HG02885 (cell line): ENCODE measurements around the gene FAM13C.
"Not testable (repeated sequence)": the region's sequence is repeated elsewhere in the genome, so short reads cannot be mapped to it uniquely, and the experiment has no call there.

ENCODE experiments used
- ATAC-seq: cut with Tn5 transposase; IDR thresholded peaks from one replicate; pipeline ENCODE4 v1.9.1; 2021; ENCODE audit warnings: mild to moderate bottlenecking; ENCODE audit not compliant: unreplicated experiment, poor library complexity

Gene FAM13C

DNA sequence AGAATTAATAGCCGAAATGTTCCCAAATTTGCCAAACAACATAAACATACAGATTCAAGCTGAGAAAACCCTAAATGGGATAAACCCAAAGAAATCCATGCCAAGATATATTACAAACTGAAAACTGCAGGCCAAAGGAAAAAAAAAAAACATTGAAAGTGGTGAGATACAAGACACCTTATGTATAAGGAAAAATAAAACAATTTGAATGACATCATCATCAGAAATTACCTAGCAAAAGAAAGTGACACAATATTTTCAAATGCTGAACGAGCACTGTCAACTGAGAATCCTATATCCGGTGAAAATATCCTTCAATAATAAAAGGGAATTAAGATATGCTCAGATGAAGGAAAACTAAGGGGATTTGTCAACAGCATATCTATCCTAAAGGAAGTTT is 119.4 kb downstream of the FAM13C start:
- no peak for ATAC-seq

DNA sequence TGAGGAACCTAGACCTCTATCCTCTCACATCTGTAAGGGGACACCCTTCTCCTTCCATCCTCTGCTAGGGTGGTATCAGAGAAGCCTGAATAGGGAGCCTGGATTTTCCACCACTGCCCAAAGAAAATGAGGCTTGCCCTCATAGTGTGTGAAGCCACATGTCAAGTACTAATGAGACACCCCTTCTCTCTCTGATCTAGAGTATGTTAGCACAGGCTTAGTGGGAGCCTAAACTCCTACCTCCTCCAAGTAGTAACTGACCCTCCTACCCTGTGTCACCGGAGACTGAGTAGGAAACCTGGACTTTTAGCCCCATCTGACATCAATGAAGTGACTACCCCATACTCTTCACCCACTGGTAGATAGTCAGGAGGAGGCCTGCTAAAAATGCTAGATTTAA is 120.3 kb downstream of the FAM13C start:
- ATAC-seq, result no peak

DNA sequence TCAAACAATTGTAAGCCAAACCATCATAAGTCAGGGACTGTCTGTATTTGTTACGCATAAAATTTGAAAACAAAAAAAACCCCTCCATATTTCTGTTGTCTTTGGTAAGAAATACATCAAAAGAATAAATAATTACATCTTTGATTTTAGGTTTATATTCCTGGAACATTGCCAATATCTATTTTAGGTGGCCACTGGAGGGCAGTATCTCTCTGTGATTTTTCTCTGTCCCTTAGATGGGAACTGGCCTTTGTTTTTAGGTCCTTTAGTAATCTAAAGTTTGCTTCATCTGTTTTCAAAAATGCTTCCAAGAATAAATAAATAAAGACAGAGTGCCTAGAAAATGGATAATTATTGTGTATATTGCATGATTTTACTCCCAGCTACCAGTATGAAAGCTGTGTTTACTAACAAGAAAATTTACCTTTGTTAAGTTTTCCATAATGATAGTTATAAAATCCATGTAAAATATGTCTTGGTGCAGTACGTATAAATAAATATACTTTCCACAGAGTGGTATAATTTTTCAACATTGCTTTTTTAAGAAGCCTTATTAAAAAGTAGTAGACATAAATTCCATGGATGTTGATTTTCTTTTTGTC is 121.7 kb downstream of the FAM13C start:
- ATAC-seq, result no peak

DNA sequence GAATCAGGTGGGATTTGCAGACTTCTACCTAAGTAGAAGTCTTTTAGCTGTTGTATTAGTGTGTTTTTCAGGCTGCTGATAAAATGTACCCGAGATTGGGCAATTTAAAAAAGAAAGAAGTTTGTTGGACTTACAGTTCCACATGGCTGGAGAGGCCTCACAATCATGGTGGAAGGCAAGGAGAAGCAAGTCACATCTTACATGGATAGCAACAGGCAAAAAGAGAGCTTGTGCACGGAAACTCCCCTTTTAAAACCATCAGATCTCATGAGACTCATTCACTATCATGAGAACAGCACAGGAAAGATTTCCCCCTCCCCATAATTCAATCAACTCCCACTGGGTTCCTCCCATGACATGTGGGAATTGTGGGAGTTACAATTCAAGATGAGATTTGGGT is 123.2 kb downstream of the FAM13C start:
- not testable (repeated sequence) for ATAC-seq

DNA sequence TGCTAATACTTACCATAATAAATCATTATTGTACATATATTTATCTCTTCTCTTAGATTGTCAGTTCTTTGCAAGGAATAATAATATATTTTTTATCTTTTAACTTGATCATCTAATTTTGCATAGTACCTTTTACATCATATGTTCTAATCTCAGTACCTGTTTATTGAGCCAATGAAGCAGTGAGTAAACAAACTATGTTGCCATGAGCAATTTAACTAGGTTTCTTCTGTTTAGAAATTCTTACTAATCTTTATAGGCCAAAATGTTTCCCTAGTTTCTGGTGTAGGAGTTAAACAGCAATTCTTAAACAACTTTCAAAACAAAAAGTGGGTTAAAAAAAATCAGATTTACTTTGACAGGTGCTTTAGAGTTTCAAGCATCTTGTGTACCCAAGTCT is 124.6 kb downstream of the FAM13C start:
- ATAC-seq, result no peak

DNA sequence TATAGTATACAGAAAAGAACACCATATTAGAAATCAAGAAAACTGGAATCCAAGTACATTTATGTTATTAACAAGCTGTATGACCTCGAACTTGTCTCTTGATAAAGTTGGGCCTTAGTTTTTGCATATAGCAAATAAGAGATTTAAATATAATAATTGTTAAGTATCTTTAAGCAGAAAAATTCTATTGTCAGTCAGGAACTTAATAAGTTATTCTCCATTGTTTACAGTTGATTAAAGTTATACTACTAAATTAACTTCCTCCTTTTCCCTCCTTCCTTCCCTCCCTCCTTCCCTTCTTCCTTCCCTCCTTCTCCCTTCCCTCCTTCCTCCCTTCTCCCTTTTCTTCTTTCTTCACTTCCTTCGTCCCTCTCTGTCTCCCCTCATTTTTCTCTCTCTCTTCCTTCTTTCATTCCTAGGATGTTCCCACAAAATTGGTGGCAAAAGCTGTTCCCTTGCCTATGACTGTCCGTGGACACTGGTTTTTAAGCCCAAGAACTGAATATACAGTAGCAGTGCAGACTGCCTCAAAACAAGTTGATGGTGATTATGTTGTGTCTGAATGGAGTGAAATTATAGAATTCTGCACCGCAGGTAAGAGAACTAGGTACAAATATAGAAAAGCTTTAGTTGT is 126.2 kb downstream of the FAM13C start:
- ATAC-seq, result no peak

DNA sequence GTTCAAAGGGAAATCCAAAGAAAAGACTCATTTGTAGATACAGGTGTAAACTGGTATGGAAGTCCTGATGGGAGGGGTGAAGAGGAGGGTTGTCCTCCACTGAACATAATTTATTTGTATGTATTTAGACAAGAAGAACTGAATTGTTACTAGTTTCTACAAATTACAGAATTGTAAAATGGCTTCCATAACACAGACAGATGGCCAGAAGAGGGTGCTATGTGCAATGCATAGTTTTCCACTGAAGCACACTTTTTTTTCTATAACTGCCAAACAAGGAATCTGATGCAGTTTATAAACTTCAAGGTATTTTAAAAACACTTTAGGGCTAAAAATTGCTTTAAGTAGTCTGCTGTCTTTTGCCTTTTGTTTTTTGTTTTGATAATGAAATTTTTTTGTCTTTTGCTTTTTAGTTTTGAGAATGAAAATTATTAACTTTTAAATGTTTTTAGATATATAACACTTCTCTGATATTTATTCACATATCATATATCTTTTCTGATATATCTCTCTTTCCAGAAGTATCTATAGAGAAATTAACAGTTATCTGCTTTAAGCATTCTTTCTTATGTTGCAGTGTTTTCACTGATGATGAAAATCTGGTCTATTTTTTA is 127.4 kb downstream of the FAM13C start:
- no peak for ATAC-seq

DNA sequence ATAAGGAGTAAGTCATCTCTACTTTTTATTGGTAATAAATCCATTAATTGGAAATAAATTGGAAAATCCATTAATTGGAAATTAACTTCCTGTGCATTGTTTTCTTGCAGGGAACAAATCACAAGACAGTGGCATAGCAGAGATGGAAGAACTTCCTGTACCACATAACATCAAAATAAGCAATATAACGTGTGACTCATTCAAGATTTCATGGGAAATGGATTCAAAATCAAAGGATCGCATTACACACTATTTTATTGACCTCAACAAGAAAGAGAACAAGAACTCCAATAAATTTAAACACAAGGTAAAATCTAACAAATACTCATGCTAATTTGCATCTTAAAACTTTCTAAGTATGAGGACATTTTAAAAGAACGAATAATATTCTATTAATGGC is 128.2 kb downstream of the FAM13C start:
- ATAC-seq, result no peak

DNA sequence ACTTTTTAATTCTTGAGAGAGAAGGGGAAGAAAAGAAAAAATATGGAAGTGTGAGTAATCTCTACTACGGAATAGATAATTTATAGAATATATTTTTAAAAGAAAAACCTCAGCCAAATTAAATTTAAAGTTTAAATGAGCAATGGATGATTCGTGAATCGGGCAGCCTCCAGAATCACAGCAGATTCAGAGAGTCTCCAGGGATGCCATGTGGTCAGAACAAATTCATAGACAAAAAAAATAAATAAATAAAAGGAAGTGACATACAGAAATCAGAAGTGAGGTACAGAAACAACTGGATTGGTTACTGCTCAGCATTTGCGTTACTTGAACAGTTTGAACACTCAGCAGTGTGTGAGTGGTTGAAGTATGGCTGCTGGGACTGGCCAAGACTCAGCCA is 132.9 kb downstream of the FAM13C start:
- ATAC-seq, result no peak

DNA sequence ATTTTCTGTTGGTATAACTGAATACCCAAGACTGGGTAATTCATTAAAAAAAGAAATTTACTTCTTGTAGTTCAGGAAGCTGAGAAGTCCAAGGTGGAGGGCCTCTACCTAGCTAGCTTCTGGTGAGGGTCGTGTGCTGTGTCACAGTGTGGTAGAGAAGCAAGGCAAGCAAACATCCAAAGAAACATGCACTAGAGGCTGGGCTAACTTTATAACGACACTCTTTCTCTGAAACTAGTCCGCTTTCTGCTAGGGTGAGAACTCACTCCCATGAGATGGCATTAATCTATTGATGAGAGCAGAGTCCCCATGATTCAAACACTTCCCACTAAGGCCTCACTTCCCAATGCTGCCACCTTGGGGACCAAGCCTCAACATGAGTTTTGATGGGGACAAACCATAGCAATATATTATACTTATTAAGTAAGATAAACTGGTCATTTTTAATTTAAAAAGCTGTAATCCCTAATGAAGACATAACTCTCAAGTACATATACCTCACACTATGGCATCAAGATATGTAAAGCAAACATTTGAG is 135.1 kb downstream of the FAM13C start:
- no peak for ATAC-seq

DNA sequence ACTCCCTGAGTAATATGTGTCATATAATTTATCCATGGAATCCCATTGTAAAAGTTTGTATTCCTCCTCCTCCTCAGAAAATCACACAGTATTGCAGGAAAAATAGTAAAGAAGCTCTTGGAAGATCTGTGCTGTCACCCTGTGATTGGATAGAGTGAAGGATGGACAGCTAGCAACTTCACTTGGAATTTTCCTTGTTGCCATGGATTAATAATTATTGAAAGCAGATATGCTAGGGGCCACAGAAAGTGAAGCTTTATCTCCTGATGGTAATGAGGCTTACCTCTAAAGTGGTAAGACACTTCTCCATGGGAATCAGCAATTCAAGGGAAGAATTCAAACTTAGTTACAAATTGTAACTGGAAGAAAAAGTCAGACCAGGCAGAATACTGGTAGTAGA is 137.1 kb downstream of the FAM13C start:
- no peak for ATAC-seq

DNA sequence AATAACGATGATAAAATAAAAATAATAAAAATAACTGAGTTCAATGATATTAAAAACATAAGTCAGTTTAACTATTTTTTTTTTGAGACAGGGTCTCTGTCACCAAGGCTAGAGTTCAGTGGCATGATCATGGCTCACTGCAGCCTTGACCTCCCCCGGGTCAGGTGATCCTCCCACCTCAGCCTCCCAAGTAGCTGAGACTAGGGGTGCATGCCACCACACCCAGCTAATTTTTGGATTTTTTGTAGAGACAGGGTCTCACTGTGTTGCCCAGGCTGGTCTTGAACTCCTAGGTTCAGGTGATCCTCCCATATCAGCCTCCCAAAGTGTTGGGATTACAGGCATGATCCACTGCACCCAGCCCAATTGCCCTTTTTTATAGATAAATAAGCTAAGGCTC is 138.8 kb downstream of the FAM13C start:
- not testable (repeated sequence) for ATAC-seq

DNA sequence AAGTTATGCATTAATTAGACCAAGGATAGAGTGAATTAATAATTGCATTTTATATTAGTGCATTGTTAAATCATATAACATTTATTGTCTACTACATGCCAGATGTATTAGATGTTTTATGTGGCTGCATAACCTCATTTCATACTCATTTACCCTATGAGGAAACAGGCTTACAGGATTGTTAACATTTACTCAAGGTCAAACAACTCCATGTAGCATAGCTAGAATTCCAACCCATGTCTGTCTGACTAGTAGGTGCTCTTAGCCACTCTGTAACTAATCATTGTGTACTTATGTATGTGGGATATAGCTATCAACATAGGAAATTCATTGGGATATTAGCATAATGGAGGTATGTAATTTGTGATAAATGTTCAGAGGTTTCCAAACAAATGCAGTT is 139.6 kb downstream of the FAM13C start:
- no peak for ATAC-seq

DNA sequence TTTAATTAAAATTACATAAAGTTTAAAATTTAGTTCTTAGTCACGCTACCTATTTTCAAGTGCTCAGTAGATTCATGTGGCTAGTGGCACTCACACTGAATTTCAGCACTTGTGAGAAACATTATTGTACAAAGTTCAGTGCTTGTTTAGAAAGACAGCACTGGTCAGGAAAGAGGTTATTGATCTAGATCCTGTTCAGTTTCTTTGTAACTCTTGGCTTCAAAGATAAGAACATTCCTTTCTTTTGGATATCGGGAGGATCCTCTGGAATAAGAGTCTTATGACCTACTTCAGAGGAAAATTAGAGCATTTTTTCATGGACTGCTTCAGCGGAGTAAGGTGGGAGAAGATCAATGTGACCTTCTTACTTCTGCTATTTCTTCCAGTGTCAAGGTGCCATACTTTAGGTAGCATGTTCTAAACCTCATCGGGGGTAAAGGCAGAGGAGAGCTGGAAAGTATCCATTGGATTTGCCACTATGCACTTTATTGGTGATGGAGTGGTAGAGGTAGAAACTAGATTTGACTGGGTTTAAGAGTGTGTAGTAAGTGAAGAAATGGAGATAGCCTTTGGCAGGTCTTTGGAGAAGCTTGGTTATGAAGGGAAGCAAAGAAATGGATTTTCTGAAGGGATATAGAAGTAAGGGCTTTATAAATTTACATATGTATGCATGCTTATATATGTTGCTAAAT is 146.0 kb downstream of the FAM13C start:
- ATAC-seq, result no peak

DNA sequence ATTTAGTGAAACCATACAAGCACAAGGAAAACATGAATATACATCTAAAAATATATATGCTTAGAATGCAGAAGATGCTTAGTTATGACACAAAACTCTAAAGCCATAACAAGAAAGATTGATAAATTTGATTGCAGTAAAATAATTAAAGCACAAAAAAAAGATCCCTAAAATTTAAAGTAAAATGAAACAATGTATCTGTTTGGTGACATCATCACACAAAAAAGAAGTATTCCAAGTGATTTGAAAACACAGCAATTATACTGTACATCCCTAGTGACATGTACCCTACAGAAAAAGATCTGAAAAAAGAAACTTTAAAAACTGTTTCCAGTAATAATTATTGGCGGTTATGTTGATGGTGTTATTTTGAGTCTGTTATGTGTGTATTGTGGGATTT is 148.2 kb downstream of the FAM13C start:
- ATAC-seq, result no peak

DNA sequence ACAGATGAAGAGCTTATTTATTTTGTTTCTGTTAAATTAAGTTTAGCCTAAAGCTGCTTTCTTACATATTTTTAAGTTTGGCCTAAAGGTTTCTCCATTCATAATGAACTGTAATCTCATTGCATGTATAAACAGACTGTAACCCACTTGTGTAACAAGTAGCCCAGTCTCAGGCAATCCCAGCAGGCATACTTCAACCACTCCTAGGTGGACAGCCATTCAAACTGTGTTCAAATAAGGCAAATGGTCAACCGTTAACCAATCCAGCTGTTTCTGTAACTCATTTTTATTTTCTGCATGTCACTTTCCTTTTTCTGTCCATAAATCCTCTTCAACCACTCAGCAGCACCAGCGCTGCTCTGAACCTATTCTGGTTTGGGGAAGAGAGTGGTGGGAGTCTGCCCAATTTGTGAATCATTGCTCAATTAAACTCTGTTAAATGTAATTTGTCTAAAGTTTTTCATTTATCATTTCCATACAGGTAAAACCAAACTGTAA is 150.0 kb downstream of the FAM13C start:
- ATAC-seq, result no peak

DNA sequence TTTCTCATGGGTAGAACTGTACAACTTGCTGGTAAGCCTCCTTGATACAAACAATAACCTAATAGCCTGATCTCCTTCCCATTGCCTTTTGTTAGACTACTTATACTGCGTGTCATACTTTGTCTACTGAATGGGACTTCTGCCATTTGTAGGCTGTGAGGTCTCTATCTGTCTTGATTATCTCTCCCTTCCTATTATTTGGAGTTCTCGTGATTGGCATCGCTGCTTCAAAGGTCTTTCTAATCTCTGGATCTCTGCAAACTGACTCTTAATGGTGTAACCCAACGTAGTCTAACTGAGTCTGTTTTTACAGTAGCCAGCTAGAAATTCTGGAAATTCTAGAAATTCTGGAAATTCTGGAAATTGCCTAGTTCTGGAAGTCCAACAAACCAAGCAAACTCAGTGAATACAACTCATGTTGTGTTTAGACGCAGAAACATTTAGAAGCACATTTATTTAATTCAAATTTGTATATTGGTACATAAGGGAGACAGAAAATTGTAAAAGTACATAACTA is 156.1 kb downstream of the FAM13C start:
- no peak for ATAC-seq
